Kidney (tissue), 2 donors: ENCODE measurements around the gene CLDN16. TPM values are rescaled to one million over a fixed set of nuclear protein-coding genes. Genes with fewer than 3 reads are reported as not detected.

Experiments used
- polyA plus RNA-seq: library from polyadenylated mRNA; stranded (reverse); fragments of 350-450 nt; fragmentation: Illumina TruSeq; extraction: RNeasy Lipid Tissue Mini Kit (QIAGEN cat#74804); gene quantifications from one replicate; pipeline ENCODE4 v1.2.3, GENCODE V29; 2014; ENCODE audit warnings: low read depth, low replicate concordance; ENCODE audit not compliant: insufficient read depth
- total RNA-seq: library from RNA; stranded (reverse); fragmentation: NEBNext Ultra II Directional; extraction: Animal tissue kit (Norgen Biotek cat#: 25700); gene quantifications from one replicate; pipeline ENCODE4 v1.2.1, GENCODE V29; 2021
- donor health status: DM: yes; HTN: yes; CAD: no.

CLDN16 gene
- total and polyA plus RNA-seq, 2 donors from 2014 or later, result 27.3 to 28.4 TPM

Other genes with a start within 250 kb of the CLDN16 start
- 86.0 TPM for gene CLDN1, start 65.7 kb upstream of the CLDN16 start, total RNA-seq
- 6.2 TPM for gene CLDN1, start 65.7 kb upstream of the CLDN16 start, polyA plus RNA-seq
- not detected for gene TMEM207, start 61.7 kb downstream of the CLDN16 start, total RNA-seq
- 21.2 TPM for gene TMEM207, start 61.7 kb downstream of the CLDN16 start, polyA plus RNA-seq
- 10.0 TPM for gene IL1RAP, start 125.9 kb downstream of the CLDN16 start, total RNA-seq
- gene IL1RAP, start 125.9 kb downstream of the CLDN16 start, polyA plus RNA-seq, result 1.7 TPM